Renal pelvis (tissue), 4 donors: ENCODE data around the gene PRKCE. TPM values are rescaled to one million over a fixed set of nuclear protein-coding genes. Genes with fewer than 3 reads are reported as not detected.
A peak's percentile ranks its signal among the peaks of the same experiment; 100 is the strongest.
"Not testable (repeated sequence)": the region's sequence is repeated elsewhere in the genome, so short reads cannot be mapped to it uniquely, and the experiment has no call there.

Source experiments
- DNase-seq: peaks from one replicate; pipeline ENCODE4 v3.0.0-alpha.2; 2013
- polyA plus RNA-seq, 3 donors: library from polyadenylated mRNA; unstranded; fragments of 120-200 nt; gene quantifications; one replicate each; pipeline ENCODE4 v1.2.1, GENCODE V29; 2013; ENCODE audit not compliant: insufficient read length in 3 of 3

Gene PRKCE
- polyA plus RNA-seq, 3 donors = 7.8 to 9.9 (median 7.8) TPM

DNA sequence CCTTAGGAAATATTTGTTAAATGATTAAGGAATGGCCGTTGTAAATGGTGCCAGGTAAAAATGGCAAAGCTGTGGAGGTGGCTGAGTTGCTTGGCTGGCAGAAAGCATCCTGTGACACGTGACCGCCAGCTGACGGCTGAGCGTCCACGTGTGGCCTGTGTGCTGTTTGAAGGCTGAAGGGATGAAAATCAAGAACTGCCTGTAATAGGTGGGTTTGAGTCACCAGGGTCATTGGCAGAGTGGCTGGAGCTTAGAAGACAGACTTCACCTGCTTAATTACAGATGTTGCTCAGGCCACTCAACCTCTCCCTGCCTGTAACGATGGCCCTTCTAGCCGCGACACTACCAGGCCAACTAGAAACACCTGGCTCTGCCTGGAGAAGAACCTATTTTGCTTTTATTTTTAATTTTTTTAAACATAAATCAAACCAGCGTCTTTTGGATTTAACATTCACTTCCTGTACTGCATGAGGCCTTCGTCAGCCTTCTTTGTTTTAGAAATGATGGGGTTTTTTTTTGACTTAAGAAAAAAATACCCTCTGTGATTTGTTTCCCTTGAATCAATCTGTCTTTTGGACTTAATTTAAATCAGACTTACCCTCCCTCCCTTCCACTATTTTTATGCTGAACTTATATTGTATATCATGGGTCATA lies 206.5 kb downstream of the PRKCE start:
- no peak for DNase-seq

DNA sequence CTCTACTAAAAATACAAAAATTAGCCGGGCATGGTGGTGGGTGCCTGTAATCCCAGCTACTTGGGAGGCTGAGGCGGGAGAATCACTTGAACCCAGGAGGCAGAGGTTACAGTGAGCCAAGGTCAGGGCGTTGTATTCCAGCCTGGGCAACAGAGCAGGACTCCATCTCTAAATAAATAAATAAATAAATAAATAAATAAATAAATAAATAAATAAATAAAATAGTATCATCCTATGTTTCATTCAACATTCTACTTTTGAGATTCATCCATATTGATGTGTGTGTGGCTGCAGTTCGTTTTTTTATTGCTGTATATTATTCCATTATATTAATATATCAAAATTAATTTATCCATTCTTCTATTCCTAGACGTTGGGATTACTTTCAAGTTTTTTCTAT lies 207.4 kb downstream of the PRKCE start:
- DNase-seq = not testable (repeated sequence)

DNA sequence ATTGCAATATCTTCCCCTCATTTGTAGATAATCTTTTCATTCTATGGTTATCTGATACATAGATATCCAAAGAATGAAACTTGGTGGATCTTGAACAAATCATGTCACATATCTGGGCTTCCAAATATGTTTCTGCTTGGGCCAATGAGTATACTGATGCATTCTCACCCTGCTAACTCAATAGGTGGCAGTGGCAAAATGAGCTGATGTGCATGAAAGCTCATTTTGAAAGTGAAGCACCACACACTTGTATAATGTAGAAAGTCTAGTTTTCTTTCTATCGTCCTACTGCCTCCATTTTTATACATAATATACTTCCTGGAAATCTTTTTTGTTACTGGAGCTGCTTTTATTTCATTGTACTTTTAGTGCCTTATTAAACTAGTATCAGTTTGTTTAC lies 208.2 kb downstream of the PRKCE start:
- DNase-seq = no peak

GRCh38 chr2:45860136-45861121 lies 209.0 kb downstream of the PRKCE start:
- peak; percentile 68 for DNase-seq

DNA sequence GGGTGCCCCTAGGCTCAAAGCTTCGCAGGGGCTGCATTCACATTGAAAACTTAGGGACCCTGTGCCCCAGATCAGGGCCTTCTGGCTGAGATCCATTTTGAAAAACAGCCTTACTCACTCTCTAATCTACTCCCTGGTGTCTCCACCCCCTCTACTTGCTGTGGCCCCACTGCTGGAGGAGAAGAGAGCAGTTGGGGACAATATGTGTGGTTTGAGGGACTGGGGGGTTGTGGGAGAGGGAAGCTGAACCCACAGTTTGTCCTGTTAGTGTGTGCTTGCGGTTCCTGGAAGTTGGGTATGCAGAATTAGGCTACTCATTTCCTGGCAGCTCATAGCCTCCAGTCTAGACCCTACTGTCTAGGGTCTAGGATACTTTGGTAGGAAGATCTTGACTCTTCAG lies 211.4 kb downstream of the PRKCE start:
- DNase-seq = no peak

GRCh38 chr2:45864121-45864520 lies 212.6 kb downstream of the PRKCE start:
- no peak for DNase-seq

GRCh38 chr2:45867349-45867748 lies 215.9 kb downstream of the PRKCE start:
- no peak for DNase-seq

DNA sequence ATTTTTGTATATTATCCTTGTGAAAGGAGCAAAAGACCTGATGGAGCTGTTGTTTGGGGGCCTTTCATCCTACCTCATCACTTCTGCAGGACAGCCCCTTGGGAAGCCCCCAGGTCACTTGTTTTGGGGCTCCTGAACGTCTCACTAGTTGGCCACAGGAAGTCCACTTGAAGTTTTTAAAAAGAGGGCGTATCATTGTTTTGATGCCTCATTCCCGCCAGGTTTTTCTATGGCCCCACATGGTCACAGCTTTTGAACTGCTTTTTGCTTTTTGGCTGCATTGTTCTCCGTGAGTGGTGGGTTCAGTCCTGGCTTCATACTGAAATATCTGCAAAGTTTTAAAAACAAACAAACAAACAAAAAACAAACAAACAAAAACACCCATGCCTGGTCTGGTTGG lies 216.3 kb downstream of the PRKCE start:
- DNase-seq = no peak

GRCh38 chr2:45869165-45869501 lies 217.7 kb downstream of the PRKCE start:
- DNase-seq = no peak

GRCh38 chr2:45871025-45871424 lies 219.6 kb downstream of the PRKCE start:
- DNase-seq = no peak

- DNase-seq = no peak
These were observed 220.1 kb downstream of the PRKCE start for GRCh38 chr2:45871541-45871940.

- no peak for DNase-seq
These were observed 220.7 kb downstream of the PRKCE start for GRCh38 chr2:45872211-45872610.

GRCh38 chr2:45874344-45874743 lies 222.9 kb downstream of the PRKCE start:
- DNase-seq = no peak

- no peak for DNase-seq
These were observed 225.1 kb downstream of the PRKCE start for GRCh38 chr2:45876611-45877010.

DNA sequence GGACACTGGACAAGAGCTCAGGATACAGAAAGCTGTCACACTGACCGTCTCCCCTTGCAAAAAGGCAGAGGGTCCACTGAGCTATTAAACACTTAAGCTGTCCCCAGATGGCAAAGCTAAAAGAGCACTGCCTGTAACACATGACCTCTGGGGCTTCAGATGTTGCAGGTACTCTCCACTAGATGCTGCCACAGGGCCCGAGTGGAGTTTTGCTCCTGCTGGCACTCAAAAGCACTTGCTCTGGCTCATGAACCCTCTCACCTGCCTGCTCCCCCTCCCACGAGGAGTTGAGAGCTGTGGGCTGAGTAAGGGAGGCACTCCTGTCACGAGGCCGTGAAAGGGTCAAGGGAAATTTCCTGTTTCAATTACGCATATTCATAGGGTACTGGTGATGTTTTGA lies 227.9 kb downstream of the PRKCE start:
- DNase-seq = no peak

- no peak for DNase-seq
These were observed 228.5 kb downstream of the PRKCE start for GRCh38 chr2:45879936-45880335.

DNA sequence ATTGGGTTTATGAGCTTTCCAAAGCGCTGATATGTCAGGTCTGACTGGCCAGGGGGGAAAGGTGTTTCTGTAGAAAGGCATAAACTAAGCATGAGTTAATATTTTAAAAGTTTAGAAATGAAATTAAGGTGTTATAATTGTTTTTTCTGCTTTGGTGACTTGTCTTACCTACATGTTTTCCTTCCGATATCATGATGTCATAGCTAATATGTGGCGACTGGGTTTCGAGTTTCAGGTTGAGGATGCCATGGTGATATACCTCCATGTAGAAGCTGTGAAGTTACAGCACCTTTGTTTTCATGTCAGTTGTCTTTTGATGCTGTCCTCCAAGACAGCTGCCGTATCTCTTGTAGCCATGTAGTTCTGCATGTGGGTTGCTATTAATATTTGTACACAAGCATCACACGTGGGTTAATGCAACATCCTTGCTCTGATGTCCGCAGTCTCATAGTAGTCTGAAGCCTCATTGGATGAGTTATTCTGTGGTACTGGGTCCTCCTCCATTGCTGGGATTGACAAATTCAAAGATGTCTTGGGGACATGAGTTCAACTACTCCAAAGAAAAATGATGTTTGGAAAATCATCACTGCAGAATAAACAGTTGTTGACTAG lies 230.6 kb downstream of the PRKCE start:
- DNase-seq = no peak

GRCh38 chr2:45882707-45883602 lies 231.5 kb downstream of the PRKCE start:
- DNase-seq = no peak

DNA sequence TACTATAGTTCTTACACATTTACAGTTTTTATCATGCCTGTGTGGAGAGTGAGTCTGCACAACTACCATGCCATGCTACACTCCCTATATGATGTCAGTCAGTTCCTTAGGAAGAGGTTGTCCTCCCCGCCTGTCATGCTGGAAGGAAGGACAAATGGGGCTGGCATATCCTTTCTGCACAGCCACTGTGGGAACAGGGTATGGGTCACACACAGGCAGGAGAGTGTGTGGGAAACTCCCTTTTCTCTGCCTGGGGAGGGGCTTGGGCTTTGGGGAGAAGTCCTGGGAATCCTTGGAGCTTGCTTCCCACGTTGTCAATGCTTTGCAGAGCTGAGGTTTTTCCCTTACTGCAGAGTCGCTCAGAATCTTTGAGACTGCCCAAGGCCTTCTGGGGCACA lies 232.1 kb downstream of the PRKCE start:
- DNase-seq = no peak

DNA sequence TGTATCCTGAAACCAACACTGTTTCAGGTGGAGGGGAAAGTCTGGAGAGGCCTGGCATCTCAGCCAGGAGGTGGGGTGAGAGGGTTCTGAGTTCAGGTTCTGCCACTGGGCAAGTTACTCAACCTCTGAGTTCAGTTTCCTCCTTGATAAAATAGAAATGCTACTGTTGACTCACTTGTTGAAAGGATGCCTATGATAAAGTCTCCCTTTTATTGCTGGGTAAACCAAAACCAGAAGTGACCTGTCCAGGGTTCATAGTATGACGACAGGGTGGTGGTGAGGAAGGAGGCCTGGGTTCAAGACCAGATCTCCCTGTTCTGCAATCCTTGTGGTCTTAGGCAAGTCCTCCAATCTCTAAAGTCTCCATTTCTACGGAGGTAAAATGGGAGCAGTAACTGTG lies 232.7 kb downstream of the PRKCE start:
- no peak for DNase-seq

DNA sequence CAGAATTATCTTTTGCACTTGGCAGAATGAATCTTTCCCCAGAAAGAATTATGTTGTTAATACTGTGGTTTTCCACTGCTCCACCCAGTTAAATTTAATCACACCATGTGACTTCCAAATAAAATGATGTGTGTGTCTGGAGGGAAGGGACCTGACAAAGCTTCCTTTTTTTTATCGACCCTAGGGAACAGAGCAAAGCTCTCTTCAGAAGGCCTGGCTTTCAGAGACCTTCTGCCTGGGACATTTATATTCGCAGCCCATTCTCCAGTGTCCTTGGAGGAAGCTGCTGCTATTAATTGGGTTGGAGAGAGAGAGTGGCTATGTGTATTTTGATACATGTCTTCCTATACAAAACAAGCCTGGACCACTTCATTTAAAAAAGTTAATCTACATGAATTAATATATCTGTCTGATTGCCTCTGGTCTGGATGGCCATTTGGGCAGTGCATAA lies 233.7 kb downstream of the PRKCE start:
- no peak for DNase-seq

- DNase-seq = no peak
These were observed 234.7 kb downstream of the PRKCE start for GRCh38 chr2:45886171-45886663.
